ENCODE results near the gene ITGAL.
"Not testable (repeated sequence)": the region's sequence is repeated elsewhere in the genome, so short reads cannot be mapped to it uniquely, and the experiment has no call there.

The ITGAL gene

GRCh38 chr16:30526823-30527634 lies 54.5 kb downstream of the ITGAL start:
- DNase-seq: peak; percentile 98

- no peak for DNase-seq
Measured at GRCh38 chr16:30527635-30528178, 55.2 kb downstream of the ITGAL start.

DNA sequence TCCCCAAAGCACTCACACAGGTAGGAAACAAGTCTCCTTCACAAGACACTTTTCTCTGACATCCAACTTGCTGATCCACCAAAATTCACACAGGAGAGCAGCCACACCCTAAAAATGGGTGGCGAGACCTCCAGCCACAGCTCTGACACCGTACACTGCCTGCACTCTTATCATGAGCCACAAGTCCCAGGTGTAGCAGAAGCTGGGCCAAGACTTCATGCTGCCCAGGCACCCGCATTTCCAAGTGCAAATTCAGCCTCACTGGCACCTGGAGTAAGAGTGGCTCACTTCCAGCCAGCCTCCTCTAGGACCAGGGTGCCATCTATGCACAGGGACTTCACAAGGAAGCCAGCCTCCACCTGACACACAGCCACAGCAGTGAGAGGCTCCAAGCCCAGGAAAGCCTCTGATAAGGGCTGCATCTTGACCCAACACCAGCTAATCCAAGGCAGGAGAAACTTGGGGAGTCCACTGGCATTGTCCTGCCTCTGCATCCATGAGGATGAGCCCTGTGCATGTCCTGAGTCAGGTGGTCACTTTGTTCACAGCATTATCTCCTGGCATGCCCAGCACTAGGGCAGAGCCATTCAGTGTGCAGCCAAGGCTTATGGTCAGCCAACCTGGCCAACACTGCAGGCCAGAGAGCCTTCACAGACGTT lies 56.4 kb downstream of the ITGAL start:
- DNase-seq: no peak

DNA sequence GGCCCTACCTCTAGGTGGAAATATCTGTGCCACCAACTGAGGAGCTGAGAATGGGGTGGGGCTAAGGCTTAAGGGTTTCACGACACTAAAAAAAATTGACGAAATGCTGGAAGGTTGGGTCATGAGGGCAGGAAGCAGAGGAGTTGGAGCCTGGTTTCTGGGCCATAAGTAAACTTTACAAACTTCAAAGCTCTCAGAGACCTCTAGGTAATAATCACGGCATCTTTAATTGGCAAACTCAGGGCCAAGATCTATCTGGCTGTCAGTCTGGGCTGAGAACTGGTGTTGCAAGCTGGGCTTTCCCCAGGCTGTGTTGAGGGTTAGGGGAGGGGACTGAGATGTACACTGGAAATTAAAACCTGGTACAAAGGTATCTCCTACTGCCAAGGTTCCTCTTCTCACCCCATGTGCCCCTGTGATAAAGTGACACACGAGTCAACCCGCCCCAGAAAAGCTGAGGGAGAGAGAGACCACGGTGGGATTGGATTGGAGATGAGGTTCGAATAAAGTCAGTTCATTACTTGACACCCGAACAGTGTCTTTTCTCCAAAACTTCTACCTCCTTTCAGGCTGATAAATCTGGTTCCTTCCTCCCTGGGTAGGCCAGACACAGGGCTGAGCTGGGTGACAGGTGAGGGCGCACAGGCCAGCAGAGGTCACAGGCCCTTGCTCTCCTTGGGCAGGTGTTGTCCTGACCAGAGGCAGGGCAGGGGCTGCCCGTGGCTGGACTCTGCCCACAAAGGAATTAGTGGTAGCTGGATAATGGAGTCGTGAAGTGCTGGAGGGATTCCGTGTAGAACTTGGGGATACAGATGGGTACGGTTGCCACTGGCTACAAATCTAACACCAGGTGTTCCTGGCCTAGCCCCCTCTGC lies 57.9 kb downstream of the ITGAL start:
- DNase-seq: no peak

GRCh38 chr16:30532285-30533145 lies 60.0 kb downstream of the ITGAL start:
- DNase-seq: no peak

DNA sequence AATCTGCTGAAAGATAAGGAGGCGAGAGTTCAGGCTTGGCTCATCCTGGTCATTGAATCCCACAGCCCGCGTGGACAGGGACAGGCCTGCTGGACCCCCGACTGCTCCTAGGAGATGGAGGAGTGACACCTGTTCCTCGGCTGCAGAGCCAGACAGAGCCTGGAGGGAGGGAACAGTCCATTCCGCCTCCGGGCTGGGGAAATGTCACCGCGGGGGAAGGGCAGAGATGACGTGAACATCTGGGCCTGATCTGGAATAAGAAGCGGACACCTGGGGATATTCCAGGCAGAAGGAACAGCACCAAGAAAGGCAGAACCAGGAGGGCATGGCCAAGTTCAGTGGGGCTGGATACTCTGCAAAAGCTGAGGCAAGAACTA lies 60.6 kb downstream of the ITGAL start:
- no peak for DNase-seq

DNA sequence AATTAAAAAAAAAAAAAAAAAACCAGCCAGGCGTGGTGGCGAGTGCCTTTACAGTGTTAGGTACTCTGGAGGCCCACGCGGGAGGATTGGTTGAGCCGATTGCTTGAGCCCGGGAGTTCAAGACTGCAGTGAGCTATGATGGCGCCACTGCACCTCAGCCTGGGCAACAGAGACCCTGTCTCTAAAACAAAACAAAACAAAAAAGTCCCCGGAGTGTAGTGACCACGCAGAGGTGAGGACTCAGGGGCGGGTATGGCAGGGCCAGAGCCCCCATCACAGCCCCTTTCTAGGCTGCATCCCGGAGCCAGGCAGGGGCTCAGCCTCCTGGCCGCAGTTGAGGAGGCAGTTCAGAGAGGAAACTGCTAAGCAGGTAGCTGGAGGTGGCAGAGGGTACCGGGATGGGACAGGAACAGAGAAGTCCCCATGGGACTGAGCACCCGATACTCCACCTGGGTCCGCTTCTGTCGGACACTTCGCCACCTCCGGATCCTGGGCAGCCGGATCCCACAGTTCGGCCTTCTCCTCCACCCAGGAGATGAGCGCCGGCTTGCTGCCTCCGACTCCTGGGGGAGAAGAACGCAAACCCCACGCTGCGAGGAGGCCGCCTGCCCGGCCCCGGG lies 61.3 kb downstream of the ITGAL start:
- DNase-seq: no peak

DNA sequence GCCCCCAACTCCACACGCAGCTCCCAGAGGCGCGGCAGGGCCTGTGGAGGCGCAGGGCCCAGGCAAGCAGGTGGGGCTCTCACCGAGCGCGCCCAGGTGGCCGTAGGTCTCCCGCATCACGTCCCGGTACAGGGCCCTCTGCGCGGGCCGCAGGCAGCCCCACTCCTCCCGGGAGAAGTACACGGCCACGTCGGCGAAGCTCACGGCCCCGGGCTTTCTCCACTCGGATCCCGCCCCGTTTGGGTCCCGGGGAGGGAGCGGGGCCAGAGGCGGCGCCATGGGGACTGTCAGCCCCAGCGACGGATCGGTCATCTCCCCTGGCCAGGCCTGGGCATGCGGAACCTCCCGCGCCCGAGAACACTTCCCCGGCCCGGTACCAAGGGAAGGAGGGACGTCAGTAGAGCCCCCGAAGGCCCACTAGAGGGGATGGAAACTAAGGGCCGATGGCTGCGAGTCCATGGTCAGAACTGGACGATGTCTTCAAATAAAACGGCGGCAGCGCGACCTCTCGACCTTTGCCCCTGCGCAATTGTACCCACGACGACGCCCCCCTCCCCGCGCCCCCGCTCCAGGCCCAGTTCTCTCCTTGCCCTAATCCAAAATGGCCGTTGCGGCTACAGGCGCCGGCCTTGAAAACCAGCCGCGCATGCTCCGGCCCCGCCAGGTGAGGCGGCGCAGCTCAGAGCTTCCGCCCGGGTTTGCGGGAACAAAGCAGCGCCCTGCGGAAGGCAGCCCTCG lies 62.0 kb downstream of the ITGAL start, which contains the start of gene ZNF747:
TSS of gene ZNF747 (minus strand) at position 491 of the 738 bp plus-strand sequence. CDS start at position 312, 179 bp downstream.
- peak; percentile 85 for DNase-seq

GRCh38 chr16:30535106-30535776 lies 62.7 kb downstream of the ITGAL start:
- no peak for DNase-seq

- DNase-seq: peak; percentile 72
Measured at GRCh38 chr16:30535777-30536190, 63.2 kb downstream of the ITGAL start.

- DNase-seq: not testable (repeated sequence)
Measured at GRCh38 chr16:30536391-30537024, 64.0 kb downstream of the ITGAL start.

DNA sequence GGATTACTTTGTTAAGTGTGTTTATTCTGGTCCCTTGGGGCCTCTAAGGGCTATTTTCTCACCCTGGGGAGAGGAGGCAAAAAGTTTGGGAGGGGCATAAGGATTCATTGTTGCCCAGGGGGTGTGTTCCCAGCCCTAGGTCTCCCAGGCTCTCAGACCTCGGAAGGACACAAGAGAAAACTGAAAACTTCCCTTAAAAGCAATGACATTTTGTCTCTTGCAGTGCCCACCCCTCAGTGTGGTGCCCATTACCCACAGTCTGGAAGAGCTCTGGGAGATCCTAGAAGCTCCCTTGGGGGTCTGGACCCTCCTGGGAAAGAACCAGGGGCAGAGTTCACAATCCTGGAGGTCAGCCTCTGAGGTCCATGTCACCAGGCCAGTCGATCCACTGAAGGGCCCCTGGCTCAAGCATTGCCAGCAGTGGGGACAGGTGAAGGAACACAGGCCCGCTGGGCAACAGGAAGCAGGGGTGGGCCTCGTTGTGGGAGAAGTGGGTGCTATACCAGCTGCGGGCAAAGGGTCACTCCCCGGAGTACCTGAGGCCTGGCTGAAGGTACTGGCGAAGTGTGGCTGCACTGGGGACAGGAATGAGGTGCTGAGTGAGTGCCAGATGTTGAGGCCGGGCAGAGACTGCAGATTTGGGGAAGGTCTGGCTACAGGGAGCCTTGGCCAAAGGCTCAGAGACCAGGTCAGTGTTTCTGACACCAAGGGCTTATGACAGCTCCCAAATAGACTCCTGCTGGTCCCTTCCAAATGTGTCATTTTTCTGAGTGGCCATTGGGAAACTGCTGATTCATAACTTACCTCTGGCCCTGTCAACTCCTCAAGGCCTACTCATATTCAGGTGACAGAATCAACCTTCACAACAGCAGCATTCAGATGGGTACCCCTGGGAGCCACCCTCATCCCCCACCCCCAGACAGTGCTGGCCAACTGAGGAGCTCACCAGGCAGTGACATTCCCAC lies 66.7 kb downstream of the ITGAL start:
- DNase-seq: no peak

- not testable (repeated sequence) for DNase-seq
Measured at GRCh38 chr16:30539986-30540526, 67.5 kb downstream of the ITGAL start.

DNA sequence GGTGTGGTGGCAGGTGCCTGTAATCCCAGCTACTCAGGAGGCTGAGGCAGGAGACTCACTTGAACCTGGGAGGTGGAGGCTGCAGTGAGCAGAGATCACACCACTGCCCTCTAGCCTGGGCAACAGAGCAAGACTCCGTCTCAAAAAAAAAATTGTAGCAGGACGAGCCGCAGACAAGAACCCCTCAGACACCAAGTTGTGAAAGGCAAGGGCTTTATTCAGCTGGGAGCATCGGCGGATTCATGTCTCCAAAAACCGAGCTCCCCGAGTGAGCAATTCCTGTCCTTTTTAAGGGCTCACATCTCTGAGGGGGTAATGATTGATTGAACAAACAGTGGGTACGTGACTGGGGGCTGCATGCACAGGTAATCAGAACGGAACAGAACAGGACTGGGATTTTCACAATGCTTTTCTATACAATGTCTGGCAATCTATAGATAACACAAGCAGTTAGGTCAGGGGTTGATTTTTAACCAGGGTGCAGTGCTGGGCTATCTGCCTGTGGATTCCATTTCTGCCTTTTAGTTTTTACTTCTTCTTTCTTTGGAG lies 68.4 kb downstream of the ITGAL start:
- not testable (repeated sequence) for DNase-seq

DNA sequence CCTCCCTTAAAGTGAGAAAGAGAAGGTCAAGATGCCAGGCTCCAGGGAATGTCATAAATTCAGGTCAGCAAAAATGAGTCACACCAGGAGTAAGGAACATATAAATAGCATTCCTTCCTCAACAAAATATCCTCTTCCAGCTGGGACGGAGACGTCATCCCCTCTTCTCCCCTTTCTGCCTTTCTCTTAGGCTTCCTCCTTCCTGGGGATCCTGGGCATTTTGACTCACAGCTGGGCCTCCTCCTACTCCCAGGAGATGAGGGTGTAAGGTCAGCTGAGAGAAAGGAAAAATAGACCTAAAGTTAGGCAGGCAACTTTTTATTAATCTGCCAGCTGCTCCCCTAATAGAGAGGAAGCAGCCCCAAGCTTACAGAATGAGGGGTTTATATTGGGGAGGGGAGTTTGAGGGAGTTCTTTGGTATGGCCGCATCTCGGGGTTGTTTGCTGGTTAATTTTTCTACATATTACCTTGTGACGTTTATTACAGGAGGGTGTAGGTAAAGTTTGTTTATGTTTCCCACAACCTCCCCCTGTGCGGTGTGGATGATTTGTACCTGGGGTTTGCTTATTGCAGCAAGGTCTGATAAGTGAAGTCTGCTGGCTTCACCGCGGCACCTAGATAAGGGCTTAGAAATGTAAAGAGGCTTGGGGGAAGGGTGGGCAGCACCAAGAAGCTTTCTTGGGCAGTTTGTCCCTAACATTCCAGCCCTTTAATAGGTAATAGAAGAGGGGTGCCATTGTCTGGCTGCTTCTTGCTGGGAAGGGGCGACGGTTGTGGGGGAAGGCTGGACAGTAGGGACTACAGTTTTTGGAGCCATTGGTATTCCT lies 69.2 kb downstream of the ITGAL start:
- DNase-seq: no peak

- DNase-seq: no peak
Measured at GRCh38 chr16:30543067-30543466, 70.5 kb downstream of the ITGAL start.

GRCh38 chr16:30546115-30546514 lies 73.6 kb downstream of the ITGAL start:
- no peak for DNase-seq
